A673 (cell line): Measurements from ENCODE around the gene CD96.

Experiments used
- CTCF ChIP-seq: fragments of 300-800, 200-600 bp; sonication (generic); conservative IDR thresholded peaks from 2 replicates; pipeline ENCODE4 v1.5.1; 2017; ENCODE audit warnings: low read depth, mild to moderate bottlenecking, antibody characterized with exemption, low read length, moderate library complexity, mixed read lengths
- EZH2 ChIP-seq: fragments of 200-600 bp; sonication (generic); IDR thresholded peaks from 2 replicates; pipeline ENCODE4 v1.6.1; 2017; ENCODE audit warnings: borderline replicate concordance, low read depth, mild to moderate bottlenecking, mixed read lengths, antibody characterized with exemption, low read length; ENCODE audit not compliant: poor library complexity, severe bottlenecking

GRCh38 chr3:111548092-111548491 lies 6.1 kb downstream of the CD96 start:
- TF ChIP-seq CTCF (no peak), EZH2 (no peak)
